Fibroblast of skin of left quadriceps (primary cell): ENCODE results near the gene SPAG8.

Experiments used
- DNase-seq, 2 experiments: peaks; one replicate each; pipeline ENCODE4 v3.0.0-alpha.2; 2013; ENCODE audit warnings: low read depth in 2 of 2

Gene SPAG8

DNA sequence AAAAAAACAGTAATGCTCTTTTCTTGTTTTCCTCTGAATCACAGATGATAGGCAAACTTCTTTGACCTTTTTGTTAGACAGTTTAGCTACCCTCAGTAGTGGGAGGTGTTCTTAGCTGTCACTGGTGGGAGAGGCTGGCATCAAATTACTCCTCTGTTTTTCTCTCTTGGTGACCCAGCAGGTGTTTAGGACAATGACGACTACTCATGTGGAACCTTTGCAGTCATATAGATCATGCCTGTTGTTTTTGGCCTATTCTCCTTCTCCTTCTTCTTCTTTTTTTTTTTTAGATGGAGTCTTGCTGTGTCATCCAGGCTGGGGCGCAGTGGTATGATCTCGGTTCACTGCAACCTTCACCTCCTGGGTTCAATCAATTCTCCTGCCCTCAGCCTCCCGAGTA lies 36.0 kb downstream of the SPAG8 start:
- DNase-seq = no peak

DNA sequence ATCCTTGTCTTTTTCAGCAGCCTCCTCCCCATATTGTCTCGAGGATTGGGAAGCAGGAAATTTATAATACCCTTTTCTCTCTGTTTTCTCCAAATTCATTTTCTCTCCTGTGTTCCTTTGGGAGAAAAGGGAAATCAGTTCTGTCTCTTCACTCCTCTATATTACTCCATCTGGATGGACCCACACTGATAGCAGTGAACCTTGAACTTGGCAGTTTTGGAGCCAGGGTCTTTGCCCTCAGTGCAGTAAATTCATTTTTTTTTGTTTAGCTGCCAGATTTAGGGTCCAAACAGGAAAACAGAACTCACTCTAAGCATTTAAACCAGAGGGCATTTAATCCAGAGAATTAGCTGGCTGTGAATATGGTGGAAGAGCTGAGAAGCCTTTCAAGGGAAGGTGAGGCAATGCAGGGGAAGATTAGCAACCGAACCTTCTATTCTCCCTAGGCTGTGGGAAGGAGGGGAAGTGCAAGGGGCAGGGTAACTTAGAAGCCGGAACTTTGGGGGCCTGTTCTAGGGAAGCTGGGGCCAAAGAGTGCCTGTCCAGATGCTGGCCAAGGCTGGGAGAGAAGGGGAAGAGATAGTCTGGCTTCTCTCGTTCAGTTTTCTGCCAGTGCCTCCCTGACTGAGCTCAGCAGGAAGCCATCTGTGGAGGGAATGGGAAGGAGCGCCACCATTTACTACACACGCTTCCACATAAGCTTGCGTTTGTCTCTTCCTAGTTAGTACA lies 37.0 kb downstream of the SPAG8 start:
- DNase-seq = no peak

DNA sequence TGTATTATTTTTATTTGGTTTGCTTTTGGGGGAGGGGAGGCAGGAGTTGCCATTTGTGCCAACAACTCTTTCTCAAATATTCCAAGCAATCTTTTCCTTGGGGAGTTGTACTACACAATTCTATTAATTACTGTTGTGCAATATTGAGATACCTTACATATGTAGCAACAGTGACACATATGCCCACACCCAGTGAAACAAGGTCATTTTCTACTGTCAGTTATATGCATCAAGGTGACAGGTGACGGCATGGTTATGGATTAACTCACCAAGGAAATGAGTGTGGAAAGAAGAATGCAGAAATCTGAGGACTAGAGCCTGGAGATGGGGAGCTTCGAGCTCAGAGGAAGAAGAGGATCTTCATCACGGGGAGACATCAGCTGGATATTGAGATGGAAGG lies 40.1 kb downstream of the SPAG8 start:
- DNase-seq = no peak

DNA sequence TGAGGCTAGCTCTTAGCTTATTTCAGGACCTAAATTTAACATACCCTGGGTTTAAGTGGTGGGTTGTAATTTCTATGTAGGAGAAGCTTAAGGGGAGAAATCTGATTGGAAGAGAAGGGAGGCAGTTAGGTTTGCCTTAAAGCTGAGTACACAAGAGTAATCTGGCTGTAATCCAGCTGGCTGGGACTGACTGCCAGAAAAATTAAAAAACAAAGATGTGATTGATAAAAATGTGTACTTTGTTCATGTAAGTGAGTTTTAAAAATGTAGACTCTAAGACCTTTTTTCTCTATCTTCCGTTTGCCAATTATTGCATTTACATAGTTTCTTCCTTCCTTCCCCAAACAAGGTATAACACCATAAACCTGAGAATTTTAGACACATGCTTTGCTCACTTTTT lies 40.5 kb downstream of the SPAG8 start:
- DNase-seq = no peak

DNA sequence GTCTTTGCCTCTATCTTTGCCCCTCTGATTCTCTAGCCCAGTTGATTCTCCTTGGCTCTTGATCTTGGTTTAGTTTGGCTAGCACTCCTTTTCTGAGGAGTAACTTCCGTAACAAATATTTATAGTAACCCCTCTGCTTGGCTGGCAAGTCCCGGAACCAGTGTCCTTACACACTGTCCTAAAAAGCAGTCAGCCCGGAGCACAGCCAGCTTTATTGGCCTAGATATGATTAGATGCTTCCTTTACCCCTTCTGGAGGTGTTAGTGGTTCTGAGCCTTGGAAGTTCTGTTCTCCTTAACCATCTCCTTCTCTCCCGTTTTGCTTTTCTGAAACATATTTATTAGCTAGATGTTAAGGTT lies 41.0 kb downstream of the SPAG8 start:
- no peak for DNase-seq

DNA sequence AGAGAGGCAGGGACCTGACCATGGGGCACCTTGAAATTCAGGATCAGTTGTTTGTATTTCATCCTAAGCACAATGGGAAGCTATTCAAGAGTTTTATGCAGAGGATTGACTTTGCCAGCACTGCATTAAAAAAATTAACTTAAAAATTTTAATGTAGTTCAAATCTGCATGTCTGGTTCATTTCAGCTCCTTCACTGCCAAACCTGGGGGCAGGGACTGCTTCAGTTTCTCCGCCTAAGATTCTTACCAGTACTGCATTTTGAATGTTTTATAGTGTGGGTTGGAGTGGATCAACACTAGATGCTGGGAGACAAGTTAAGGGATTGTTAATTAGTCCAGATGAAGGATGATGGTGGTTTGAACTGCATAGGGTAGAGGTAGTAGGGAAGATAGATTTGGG lies 42.3 kb downstream of the SPAG8 start:
- no peak for DNase-seq

DNA sequence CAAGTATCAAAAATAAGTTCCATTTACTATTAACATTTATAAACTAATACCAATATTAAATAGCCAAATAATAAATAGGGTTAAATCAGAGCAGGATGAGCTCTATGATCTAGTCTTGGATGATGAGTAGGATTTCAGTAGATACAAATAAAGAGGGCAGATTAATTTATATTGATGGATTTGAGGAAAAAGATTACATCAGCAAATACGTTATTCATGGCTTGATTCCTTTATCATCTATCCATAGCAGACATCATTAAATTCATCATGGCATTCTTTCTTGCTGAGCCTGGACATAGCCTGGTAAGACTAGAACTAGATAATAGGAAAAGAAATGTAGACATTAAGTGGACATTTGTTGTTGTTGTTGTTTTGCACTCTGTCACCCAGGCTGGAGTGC lies 44.6 kb downstream of the SPAG8 start:
- DNase-seq = no peak

DNA sequence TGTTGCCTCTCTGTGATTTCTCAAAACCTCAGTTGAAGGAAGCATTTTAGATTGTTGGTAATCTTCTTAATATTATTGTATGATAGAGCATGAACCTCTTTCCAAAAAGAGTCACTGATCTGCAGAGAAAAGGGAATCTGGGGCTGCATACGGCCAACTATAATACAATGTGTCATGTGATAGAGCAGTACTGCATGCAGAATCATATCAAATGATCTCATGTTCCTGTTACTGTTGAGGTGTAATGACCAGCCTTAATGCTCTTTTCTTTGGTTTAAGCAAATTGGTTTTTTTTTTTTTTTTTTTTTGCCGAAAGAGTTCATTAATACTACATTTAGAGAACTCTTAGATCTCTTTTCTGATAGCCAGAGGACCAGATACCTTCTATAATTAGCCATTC lies 45.1 kb downstream of the SPAG8 start:
- no peak for DNase-seq

DNA sequence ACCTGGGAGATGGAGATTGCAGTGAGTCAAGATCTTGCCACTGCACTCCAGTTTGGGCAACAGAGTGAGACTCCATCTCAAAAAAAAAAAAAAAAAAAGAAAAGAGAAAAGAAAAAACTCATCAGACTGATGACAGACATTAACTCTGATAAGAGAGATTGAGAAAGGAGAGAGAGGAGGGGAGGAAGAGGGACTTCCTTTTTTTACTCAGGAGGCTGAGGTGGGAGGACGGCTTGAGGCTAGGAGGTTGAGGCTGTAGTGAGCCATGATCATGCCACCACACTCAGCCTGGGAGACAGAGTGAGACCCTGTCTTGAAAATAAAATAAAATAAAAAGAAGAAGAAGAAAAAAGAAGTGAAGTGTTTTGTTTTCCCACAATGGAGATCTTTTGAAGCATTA lies 48.3 kb downstream of the SPAG8 start:
- DNase-seq = no peak

DNA sequence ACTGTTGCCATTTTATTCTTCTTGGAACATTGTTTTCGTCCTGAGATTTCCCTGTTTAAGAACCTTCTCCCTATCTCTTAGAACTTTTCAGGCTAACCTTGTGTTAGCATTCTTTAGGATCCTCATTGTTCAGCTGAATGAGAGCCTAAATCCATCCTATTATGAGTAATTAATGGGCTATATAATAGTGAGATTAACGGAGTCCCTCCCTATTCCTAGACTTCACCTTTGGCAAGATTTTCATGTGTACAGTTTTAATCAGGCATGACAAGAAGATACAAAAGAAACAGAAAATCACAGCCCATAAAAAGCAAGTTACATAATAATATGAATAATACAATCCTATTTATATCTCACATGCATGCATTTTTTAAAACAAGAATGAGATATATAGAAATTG lies 48.9 kb downstream of the SPAG8 start:
- DNase-seq = no peak

DNA sequence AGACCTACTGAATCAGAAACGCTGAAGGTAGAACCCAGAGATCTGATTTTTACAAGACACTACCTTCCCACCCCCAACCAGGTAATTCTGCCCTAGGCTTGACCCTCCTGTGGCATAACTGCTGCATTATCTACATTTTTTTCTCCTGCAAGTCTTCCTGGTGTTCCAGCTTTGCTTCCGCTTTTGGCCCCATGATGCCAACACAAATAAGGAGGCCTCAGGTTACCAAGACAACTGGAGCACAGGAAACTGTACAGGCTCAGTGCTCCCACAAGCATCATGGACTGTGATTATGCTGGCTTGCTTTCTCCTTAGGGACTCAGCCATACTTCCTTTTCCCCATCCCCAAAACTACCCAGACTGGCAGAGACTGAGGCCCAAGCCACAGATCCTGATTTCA lies 51.4 kb downstream of the SPAG8 start:
- no peak for DNase-seq

DNA sequence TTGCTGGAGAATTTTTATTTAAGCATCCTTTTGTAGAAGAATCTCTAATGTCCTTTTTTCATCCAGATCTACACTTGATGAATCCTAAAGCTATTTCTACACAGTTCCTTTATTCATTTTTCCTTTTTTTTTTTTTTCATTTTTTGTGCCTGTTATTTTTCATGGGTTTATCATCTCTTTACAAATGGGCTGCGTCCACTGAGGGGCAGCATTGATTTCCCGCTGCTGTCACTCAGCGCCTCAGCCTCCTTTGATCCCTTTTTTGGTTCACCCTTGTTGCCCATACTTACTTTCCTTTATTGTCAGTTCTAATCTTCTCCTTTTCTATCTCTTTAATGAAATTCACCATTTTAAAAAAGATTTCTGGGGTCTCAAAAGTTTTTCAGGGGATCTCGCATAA lies 52.3 kb downstream of the SPAG8 start:
- no peak for DNase-seq
